SK-N-SH (cell line): ENCODE measurements around the gene ZDBF2. TPM values are rescaled to one million over a fixed set of nuclear protein-coding genes. Genes with fewer than 3 reads are reported as not detected.
A peak's percentile ranks its signal among the peaks of the same experiment; 100 is the strongest.

ENCODE experiments used
- CTCF ChIA-PET: fragments of 300-600, 350-600 bp; formaldehyde crosslinking; extraction: SDS; loops from one replicate; lab custom pipeline; 2021; lab: Yijun Ruan, JAX
- POLR2A ChIA-PET: fragments of 350-600 bp; sonication (Branson Sonifier 250); formaldehyde crosslinking; extraction: SDS; loops from one replicate; lab custom pipeline; 2020; ENCODE audit warnings: antibody characterized with exemption, inconsistent platforms; lab: Yijun Ruan, JAX
- DNase-seq: peaks from one replicate; pipeline ENCODE4 v3.0.0; 2012
- H2AFZ ChIP-seq: fragments of 200-600 bp; sonication (generic); 2 replicates; pipeline ENCODE4 v1.8.1; 2016; ENCODE audit warnings: antibody characterized with exemption, mild to moderate bottlenecking, low read depth
- H3F3A ChIP-seq: fragments of 200-600 bp; sonication (generic); replicated peaks from 2 replicates; pipeline ENCODE3; 2016; ENCODE audit warnings: antibody characterized with exemption, mild to moderate bottlenecking; ENCODE audit not compliant: insufficient read depth
- H3K27ac ChIP-seq, 2 experiments: fragments of 200-500 bp in 1 of 2; fragments of 200-600 bp in 1 of 2; sonication (Bioruptor generic) in 1 of 2; sonication (generic), shearing (Covaris generic) in 1 of 2; 2 replicates each; pipeline versions ENCODE4 v1.5.1 to v1.6.1; 2014 to 2016; ENCODE audit warnings: low read depth in 2 of 2, inconsistent platforms in 1 of 2, low read length in 1 of 2, mild to moderate bottlenecking in 1 of 2, mixed read lengths in 1 of 2
- H3K27me3 ChIP-seq: fragments of 200-600 bp; sonication (generic), shearing (Covaris generic); 2 replicates; pipeline ENCODE4 v1.6.1; 2016; ENCODE audit warnings: mixed run types; ENCODE audit not compliant: insufficient read depth
- H3K36me3 ChIP-seq, 2 experiments: fragments of 200-500 bp in 1 of 2; fragments of 200-600 bp in 1 of 2; sonication (Bioruptor generic) in 1 of 2; sonication (generic) in 1 of 2; replicated peaks in 1 of 2; 2 replicates each; pipeline versions ENCODE3 to v1.5.1; 2014 to 2016; ENCODE audit warnings: low read length in 1 of 2, mild to moderate bottlenecking in 1 of 2; ENCODE audit not compliant: insufficient read depth in 2 of 2, control insufficient read depth in 1 of 2
- H3K4me1 ChIP-seq, 2 experiments: fragments of 200-500 bp in 1 of 2; fragments of 200-600 bp in 1 of 2; sonication (Bioruptor generic) in 1 of 2; sonication (generic), shearing (Covaris generic) in 1 of 2; 2 replicates each; pipeline versions ENCODE4 v1.5.1 to v1.6.1; 2014 to 2016; ENCODE audit warnings: low read depth in 1 of 2, low read length in 1 of 2, mixed run types in 1 of 2; ENCODE audit not compliant: insufficient read depth in 2 of 2, control insufficient read depth in 1 of 2
- H3K4me2 ChIP-seq: fragments of 200-600 bp; sonication (generic), shearing (Covaris generic); 2 replicates; pipeline ENCODE4 v1.6.1; 2017; ENCODE audit warnings: mixed run types
- H3K4me3 ChIP-seq, 2 experiments: fragments of 200-500 bp in 1 of 2; fragments of 200-600 bp in 1 of 2; sonication (Bioruptor generic) in 1 of 2; sonication (generic), shearing (Covaris generic) in 1 of 2; 2 replicates each; pipeline versions ENCODE4 v1.5.1 to v1.8.1; 2014 to 2016; ENCODE audit warnings: low read depth in 2 of 2, inconsistent platforms in 1 of 2, low read length in 1 of 2, mild to moderate bottlenecking in 1 of 2, mixed read lengths in 1 of 2, moderate library complexity in 1 of 2
- H3K79me2 ChIP-seq: fragments of 200-600 bp; sonication (generic); 2 replicates; pipeline ENCODE4 v1.8.1; 2017; ENCODE audit warnings: mild to moderate bottlenecking; ENCODE audit not compliant: insufficient read depth
- H3K9ac ChIP-seq: fragments of 200-600 bp; sonication (generic); 2 replicates; pipeline ENCODE4 v1.6.1; 2017; ENCODE audit warnings: mixed run types
- H3K9me2 ChIP-seq: fragments of 200-600 bp; sonication (generic); 2 replicates; pipeline ENCODE4 v1.6.1; 2017; ENCODE audit warnings: mixed run types
- H3K9me3 ChIP-seq: fragments of 200-600 bp; sonication (generic); 2 replicates; pipeline ENCODE4 v1.6.1; 2017; ENCODE audit warnings: mixed run types, mild to moderate bottlenecking, moderate library complexity
- H4K20me1 ChIP-seq: fragments of 200-600 bp; sonication (generic); 2 replicates; pipeline ENCODE4 v1.6.1; 2017; ENCODE audit warnings: mild to moderate bottlenecking, mixed run types; ENCODE audit not compliant: insufficient read depth
- ELF1 ChIP-seq: IDR thresholded peaks from 2 replicates; pipeline ENCODE4 v1.4.0; 2012
- MAX ChIP-seq: IDR thresholded peaks from 2 replicates; pipeline ENCODE4 v1.4.0; 2012; ENCODE audit warnings: low read depth
- MEF2A ChIP-seq: IDR thresholded peaks from 2 replicates; pipeline ENCODE4 v1.4.0; 2012; ENCODE audit warnings: low read depth, borderline replicate concordance
- MXI1 ChIP-seq: IDR thresholded peaks from 2 replicates; pipeline ENCODE4 v1.6.1; 2012; ENCODE audit warnings: mild to moderate bottlenecking, low read depth, low read length, improper control_type of control experiment
- RCOR1 ChIP-seq: fragments of 150-350 bp; IDR thresholded peaks from 2 replicates; pipeline ENCODE4 v1.6.1; 2017; ENCODE audit warnings: antibody characterized with exemption, low read length
- RFX5 ChIP-seq: IDR thresholded peaks from 2 replicates; pipeline ENCODE4 v1.6.1; 2012; ENCODE audit warnings: mild to moderate bottlenecking, improper control_type of control experiment, low read length
- WGBS: methylation state at CpG from one replicate; pipeline ENCODE4 v1.1.6; 2017; ENCODE audit warnings: low lambda C conversion rate; 5-methylcytosine and 5-hydroxymethylcytosine counted together
- polyA plus RNA-seq, 3 experiments: library from polyadenylated mRNA; depleted of rRNA; stranded (reverse); fragments of >200 nt; gene quantifications; 2 replicates each; pipeline ENCODE4 v1.2.3, GENCODE V29; 2012
- TF ChIP-seq, protein P1 (sequence below): IDR thresholded peaks from 2 replicates; pipeline ENCODE4 v1.4.0; 2012; ENCODE audit warnings: low read depth, borderline replicate concordance
- TF ChIP-seq, protein P2 (sequence below): IDR thresholded peaks from 2 replicates; pipeline ENCODE4 v1.6.1; 2012; ENCODE audit warnings: mild to moderate bottlenecking, low read depth, low read length, moderate library complexity
- TF ChIP-seq, protein P3 (sequence below): fragments of 150-350 bp; IDR thresholded peaks from 2 replicates; pipeline ENCODE4 v1.6.1; 2016; ENCODE audit warnings: mild to moderate bottlenecking, low read depth, low read length

The ZDBF2 gene
- polyA plus RNA-seq, 1 of the 3 experiments (the other 2 are of a cell fraction): 1.4 TPM

DNA sequence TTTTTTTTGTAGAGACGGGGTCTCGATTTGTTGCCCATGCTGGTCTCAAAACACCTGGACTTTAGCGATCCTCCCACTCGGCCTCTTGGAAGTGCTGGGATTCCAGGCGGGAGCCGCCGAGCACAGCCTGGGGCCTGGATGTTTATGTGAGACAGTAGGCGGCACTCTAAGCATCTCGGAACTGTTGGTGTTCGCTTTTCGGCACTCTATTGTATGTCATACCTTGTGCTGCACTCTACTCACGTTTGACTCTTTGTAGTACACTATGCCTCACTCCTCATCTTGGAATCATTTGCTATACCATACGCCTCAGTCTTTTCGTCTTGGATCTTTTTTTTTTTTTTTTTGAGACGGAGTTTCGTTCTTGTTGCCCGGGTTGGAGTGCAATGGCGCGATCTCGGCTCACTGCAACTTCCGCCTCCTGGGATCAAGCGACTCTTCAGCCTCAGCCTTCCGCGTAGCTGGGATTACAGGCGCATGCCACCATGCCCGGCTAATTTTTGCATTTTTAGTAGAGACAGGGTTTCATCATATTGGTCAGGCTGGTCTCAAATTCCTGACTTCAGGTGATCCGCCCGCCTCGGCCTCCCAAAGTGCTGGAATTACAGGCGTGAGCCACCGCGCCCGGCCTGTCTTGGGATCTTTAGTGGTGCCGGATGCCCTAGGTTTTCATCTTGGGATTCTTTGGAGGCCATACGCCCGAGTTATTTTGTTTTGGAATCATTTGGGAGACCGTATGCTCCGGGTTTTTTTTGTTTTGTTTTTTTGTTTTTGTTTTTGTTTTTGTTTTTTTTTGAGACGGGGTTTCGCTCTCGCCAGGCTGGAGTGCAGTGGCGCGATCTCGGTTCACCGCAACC, 24.2 kb upstream of the ZDBF2 start:
- no peak overlapping the region for H3K9ac ChIP-seq
- TF ChIP-seq MAX (no peak), RFX5 (no peak), RCOR1 (no peak), MEF2A (no peak), MXI1 (no peak), ELF1 (no peak)
- TF ChIP-seq, protein P1, sequence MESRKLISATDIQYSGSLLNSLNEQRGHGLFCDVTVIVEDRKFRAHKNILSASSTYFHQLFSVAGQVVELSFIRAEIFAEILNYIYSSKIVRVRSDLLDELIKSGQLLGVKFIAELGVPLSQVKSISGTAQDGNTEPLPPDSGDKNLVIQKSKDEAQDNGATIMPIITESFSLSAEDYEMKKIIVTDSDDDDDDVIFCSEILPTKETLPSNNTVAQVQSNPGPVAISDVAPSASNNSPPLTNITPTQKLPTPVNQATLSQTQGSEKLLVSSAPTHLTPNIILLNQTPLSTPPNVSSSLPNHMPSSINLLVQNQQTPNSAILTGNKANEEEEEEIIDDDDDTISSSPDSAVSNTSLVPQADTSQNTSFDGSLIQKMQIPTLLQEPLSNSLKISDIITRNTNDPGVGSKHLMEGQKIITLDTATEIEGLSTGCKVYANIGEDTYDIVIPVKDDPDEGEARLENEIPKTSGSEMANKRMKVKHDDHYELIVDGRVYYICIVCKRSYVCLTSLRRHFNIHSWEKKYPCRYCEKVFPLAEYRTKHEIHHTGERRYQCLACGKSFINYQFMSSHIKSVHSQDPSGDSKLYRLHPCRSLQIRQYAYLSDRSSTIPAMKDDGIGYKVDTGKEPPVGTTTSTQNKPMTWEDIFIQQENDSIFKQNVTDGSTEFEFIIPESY: no peak
- TF ChIP-seq, protein P2, sequence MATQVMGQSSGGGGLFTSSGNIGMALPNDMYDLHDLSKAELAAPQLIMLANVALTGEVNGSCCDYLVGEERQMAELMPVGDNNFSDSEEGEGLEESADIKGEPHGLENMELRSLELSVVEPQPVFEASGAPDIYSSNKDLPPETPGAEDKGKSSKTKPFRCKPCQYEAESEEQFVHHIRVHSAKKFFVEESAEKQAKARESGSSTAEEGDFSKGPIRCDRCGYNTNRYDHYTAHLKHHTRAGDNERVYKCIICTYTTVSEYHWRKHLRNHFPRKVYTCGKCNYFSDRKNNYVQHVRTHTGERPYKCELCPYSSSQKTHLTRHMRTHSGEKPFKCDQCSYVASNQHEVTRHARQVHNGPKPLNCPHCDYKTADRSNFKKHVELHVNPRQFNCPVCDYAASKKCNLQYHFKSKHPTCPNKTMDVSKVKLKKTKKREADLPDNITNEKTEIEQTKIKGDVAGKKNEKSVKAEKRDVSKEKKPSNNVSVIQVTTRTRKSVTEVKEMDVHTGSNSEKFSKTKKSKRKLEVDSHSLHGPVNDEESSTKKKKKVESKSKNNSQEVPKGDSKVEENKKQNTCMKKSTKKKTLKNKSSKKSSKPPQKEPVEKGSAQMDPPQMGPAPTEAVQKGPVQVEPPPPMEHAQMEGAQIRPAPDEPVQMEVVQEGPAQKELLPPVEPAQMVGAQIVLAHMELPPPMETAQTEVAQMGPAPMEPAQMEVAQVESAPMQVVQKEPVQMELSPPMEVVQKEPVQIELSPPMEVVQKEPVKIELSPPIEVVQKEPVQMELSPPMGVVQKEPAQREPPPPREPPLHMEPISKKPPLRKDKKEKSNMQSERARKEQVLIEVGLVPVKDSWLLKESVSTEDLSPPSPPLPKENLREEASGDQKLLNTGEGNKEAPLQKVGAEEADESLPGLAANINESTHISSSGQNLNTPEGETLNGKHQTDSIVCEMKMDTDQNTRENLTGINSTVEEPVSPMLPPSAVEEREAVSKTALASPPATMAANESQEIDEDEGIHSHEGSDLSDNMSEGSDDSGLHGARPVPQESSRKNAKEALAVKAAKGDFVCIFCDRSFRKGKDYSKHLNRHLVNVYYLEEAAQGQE: no peak
- TF ChIP-seq, protein P3, sequence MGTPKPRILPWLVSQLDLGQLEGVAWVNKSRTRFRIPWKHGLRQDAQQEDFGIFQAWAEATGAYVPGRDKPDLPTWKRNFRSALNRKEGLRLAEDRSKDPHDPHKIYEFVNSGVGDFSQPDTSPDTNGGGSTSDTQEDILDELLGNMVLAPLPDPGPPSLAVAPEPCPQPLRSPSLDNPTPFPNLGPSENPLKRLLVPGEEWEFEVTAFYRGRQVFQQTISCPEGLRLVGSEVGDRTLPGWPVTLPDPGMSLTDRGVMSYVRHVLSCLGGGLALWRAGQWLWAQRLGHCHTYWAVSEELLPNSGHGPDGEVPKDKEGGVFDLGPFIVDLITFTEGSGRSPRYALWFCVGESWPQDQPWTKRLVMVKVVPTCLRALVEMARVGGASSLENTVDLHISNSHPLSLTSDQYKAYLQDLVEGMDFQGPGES: no peak
- no peaks in the 10 kb centered on the region for H3K9me2 ChIP-seq
- no peaks in the 10 kb centered on the region for H3K9me3 ChIP-seq
- H3K36me3 ChIP-seq: no peaks in the 10 kb centered on the region
- no peaks in the 10 kb centered on the region; a peak in 1 of 4 replicates for H3K4me1 ChIP-seq
- no peak overlapping the region for H3K27ac ChIP-seq
- H3K4me3 ChIP-seq: no peak overlapping the region
- H3F3A ChIP-seq: no peaks in the 10 kb centered on the region
- DNase-seq: no peak
- POLR2A ChIA-PET: no interaction called here
- no peak overlapping the region for H2AFZ ChIP-seq
- CTCF ChIA-PET: interaction anchor here (1.5 kb wide), 2 partner anchors 31 to 86 kb away, joined by 3 to 4 read pairs; no protein-coding TSS in a partner anchor
- WGBS: 54% methylated on average over 40 of the region's 45 CpGs
- no peaks in the 10 kb centered on the region for H3K79me2 ChIP-seq
- no peaks in the 10 kb centered on the region; the same call in 1 of the 2 replicates for H3K27me3 ChIP-seq
- no peaks in the 10 kb centered on the region for H4K20me1 ChIP-seq
- H3K4me2 ChIP-seq: peak overlapping the region; percentile 7; the same call in 1 of the 2 replicates
